Stimulated activated CD4-positive, alpha-beta T cell treated with anti-CD3 and anti-CD28 coated beads, TNF-alpha, amount 100 ng/mL, for 4 hours (primary cell): ENCODE measurements around the gene FOXO6.

ENCODE experiments used
- DNase-seq, 3 experiments: peaks; one replicate each; pipeline ENCODE4 v3.0.0-alpha.2; 2020; ENCODE audit warnings: low read depth in 3 of 3

The FOXO6 gene

GRCh38 chr1:41425369-41425768, 64.1 kb downstream of the FOXO6 start:
- no peak for DNase-seq

- no peak for DNase-seq
Observed at GRCh38 chr1:41426201-41426890, 65.1 kb downstream of the FOXO6 start.

GRCh38 chr1:41427122-41427913, 66.1 kb downstream of the FOXO6 start:
- no peak for DNase-seq

GRCh38 chr1:41427916-41428737, 66.9 kb downstream of the FOXO6 start:
- DNase-seq, result no peak

GRCh38 chr1:41428738-41429640, 67.8 kb downstream of the FOXO6 start:
- DNase-seq, result no peak

- DNase-seq, result no peak
Observed at GRCh38 chr1:41429641-41430035, 68.4 kb downstream of the FOXO6 start.

GRCh38 chr1:41430069-41430468, 68.8 kb downstream of the FOXO6 start:
- DNase-seq, result no peak

GRCh38 chr1:41430582-41430981, 69.3 kb downstream of the FOXO6 start:
- no peak for DNase-seq

- DNase-seq, result no peak
Observed at GRCh38 chr1:41431490-41432350, 70.5 kb downstream of the FOXO6 start.
